ENCODE measurements around the gene SDK1. TPM values are rescaled to one million over a fixed set of nuclear protein-coding genes. Genes with fewer than 3 reads are reported as not detected.

Gene SDK1
- total RNA-seq, 3 donors from 2014 or later (not counting 1 experiment from before 2014, with no cell fraction given) = 0.05 to 0.11 TPM; not detected in 1

GRCh38 chr7:4147926-4148620, 847.0 kb downstream of the SDK1 start:
- DNase-seq (no peak), ATAC-seq (no peak)
- Mint-ChIP-seq H3K4me1 (peaks cover 6 to 12% of the 10 kb centered on the region in 2 donors), H3K9me3 (no peaks in the 10 kb centered on the region), H3K27me3 (ENCODE audit: low read depth in 2 of 2) (peaks cover 6 to 9% of the 10 kb centered on the region in 2 donors), H3K36me3 (no peaks in the 10 kb centered on the region), H3K4me3 (no peak overlapping the region), H3K27ac (no peak overlapping the region)
- H3K4me1 ChIP-seq (ENCODE audit: control insufficient read depth, insufficient read depth, low read length) = peaks cover 3% of the 10 kb centered on the region
- 89% methylated on average over 28 of the region's 28 CpGs for WGBS (ENCODE audit: insufficient coverage)
- H3K27me3 ChIP-seq (ENCODE audit: control insufficient read depth, insufficient read depth, low read length) = no peaks in the 10 kb centered on the region
- H3K27ac ChIP-seq (ENCODE audit: low read length) = no peak overlapping the region
- H3K4me3 ChIP-seq (ENCODE audit: low read length) = no peak overlapping the region
- intact Hi-C loops (cut with micrococcal nuclease) = no loop called here
- no peak for TF ChIP-seq CTCF (IDR thresholded peaks at IDR 0.05)
- H3K36me3 ChIP-seq (ENCODE audit: control insufficient read depth, insufficient read depth, low read length) = no peaks in the 10 kb centered on the region
- no peaks in the 10 kb centered on the region for H3K9me3 ChIP-seq (ENCODE audit: control insufficient read depth, insufficient read depth, low read length)

GRCh38 chr7:4149236-4149635, 848.2 kb downstream of the SDK1 start:
- no peaks in the 10 kb centered on the region for H3K36me3 Mint-ChIP-seq
- H3K4me1 Mint-ChIP-seq = peaks cover 6 to 11% of the 10 kb centered on the region in 2 donors
- peaks cover 5 to 6% of the 10 kb centered on the region in 2 donors for H3K27me3 Mint-ChIP-seq (ENCODE audit: low read depth in 2 of 2)
- intact Hi-C loops (cut with micrococcal nuclease) = no loop called here
- H3K36me3 ChIP-seq (ENCODE audit: control insufficient read depth, insufficient read depth, low read length) = no peaks in the 10 kb centered on the region
- H3K4me1 ChIP-seq (ENCODE audit: control insufficient read depth, insufficient read depth, low read length) = peaks cover 3% of the 10 kb centered on the region
- no peak overlapping the region for H3K27ac Mint-ChIP-seq
- no peak overlapping the region for H3K4me3 ChIP-seq (ENCODE audit: low read length)
- no peak for TF ChIP-seq CTCF (IDR thresholded peaks at IDR 0.05)
- no peak for DNase-seq
- ATAC-seq = no peak
- H3K27me3 ChIP-seq (ENCODE audit: control insufficient read depth, insufficient read depth, low read length) = no peaks in the 10 kb centered on the region
- H3K9me3 Mint-ChIP-seq = no peaks in the 10 kb centered on the region
- H3K4me3 Mint-ChIP-seq = no peak overlapping the region
- 87% methylated on average over 18 of the region's 18 CpGs for WGBS (ENCODE audit: insufficient coverage)
- H3K9me3 ChIP-seq (ENCODE audit: control insufficient read depth, insufficient read depth, low read length) = no peaks in the 10 kb centered on the region
- H3K27ac ChIP-seq (ENCODE audit: low read length) = no peak overlapping the region

- Histone ChIP-seq H3K4me1 (ENCODE audit: control insufficient read depth, insufficient read depth, low read length) (peaks cover 3% of the 10 kb centered on the region), H3K4me3 (ENCODE audit: low read length) (no peak overlapping the region), H3K27me3 (ENCODE audit: control insufficient read depth, insufficient read depth, low read length) (no peaks in the 10 kb centered on the region), H3K36me3 (ENCODE audit: control insufficient read depth, insufficient read depth, low read length) (no peaks in the 10 kb centered on the region), H3K27ac (ENCODE audit: low read length) (no peak overlapping the region), H3K9me3 (ENCODE audit: control insufficient read depth, insufficient read depth, low read length) (no peaks in the 10 kb centered on the region)
- TF ChIP-seq CTCF (IDR thresholded peaks at IDR 0.05) = no peak
- no peaks in the 10 kb centered on the region for H3K36me3 Mint-ChIP-seq
- H3K27ac Mint-ChIP-seq = no peak overlapping the region
- intact Hi-C loops (cut with micrococcal nuclease) = no loop called here
- H3K9me3 Mint-ChIP-seq = no peaks in the 10 kb centered on the region
- DNase-seq (no peak), ATAC-seq (no peak)
- no peak overlapping the region for H3K4me3 Mint-ChIP-seq
- peaks cover 2 to 4% of the 10 kb centered on the region in 2 donors for H3K27me3 Mint-ChIP-seq (ENCODE audit: low read depth in 2 of 2)
- H3K4me1 Mint-ChIP-seq = peaks cover 4 to 7% of the 10 kb centered on the region in 2 donors
- WGBS (ENCODE audit: insufficient coverage) = 85% methylated on average over 11 of the region's 11 CpGs
Observed at GRCh38 chr7:4149645-4150044, 848.6 kb downstream of the SDK1 start.

- DNase-seq (no peak), ATAC-seq (no peak)
- no peaks in the 10 kb centered on the region for H3K36me3 Mint-ChIP-seq
- H3K9me3 ChIP-seq (ENCODE audit: control insufficient read depth, insufficient read depth, low read length) = no peaks in the 10 kb centered on the region
- no peaks in the 10 kb centered on the region for H3K36me3 ChIP-seq (ENCODE audit: control insufficient read depth, insufficient read depth, low read length)
- H3K4me1 ChIP-seq (ENCODE audit: control insufficient read depth, insufficient read depth, low read length) = no peaks in the 10 kb centered on the region
- H3K27ac ChIP-seq (ENCODE audit: low read length) = no peak overlapping the region
- H3K4me1 Mint-ChIP-seq = no peaks in the 10 kb centered on the region
- no peak overlapping the region for H3K27ac Mint-ChIP-seq
- H3K9me3 Mint-ChIP-seq = no peaks in the 10 kb centered on the region
- intact Hi-C loops (cut with micrococcal nuclease) = no loop called here
- TF ChIP-seq CTCF (IDR thresholded peaks at IDR 0.05) = no peak
- H3K4me3 Mint-ChIP-seq = no peak overlapping the region
- peaks cover 0 to 2% of the 10 kb centered on the region in 2 donors for H3K27me3 Mint-ChIP-seq (ENCODE audit: low read depth in 2 of 2)
- no peak overlapping the region for H3K4me3 ChIP-seq (ENCODE audit: low read length)
- H3K27me3 ChIP-seq (ENCODE audit: control insufficient read depth, insufficient read depth, low read length) = no peaks in the 10 kb centered on the region
- WGBS (ENCODE audit: insufficient coverage) = 92% methylated on average over 9 of the region's 9 CpGs
Observed at GRCh38 chr7:4150731-4151130, 849.7 kb downstream of the SDK1 start.
